B cell (primary cell): ENCODE measurements around the gene THADA. TPM values are rescaled to one million over a fixed set of nuclear protein-coding genes. Genes with fewer than 3 reads are reported as not detected.

Experiments used
- ATAC-seq: fragments of 200-7000 bp; cut with Tn5 transposase; one replicate; pipeline ENCODE4 v1.10.0; 2021; ENCODE audit warnings: low read depth, mild to moderate bottlenecking, moderate number of reproducible peaks, moderate library complexity
- CTCF ChIA-PET: fragments of 350-600 bp; sonication (Branson Sonifier 250); formaldehyde crosslinking; loops from one replicate; lab custom pipeline; 2021; ENCODE audit warnings: antibody characterized with exemption, inconsistent platforms; lab: Charles Lee
- POLR2A ChIA-PET: fragments of 350-600 bp; sonication (Branson Sonifier 250); formaldehyde crosslinking; loops from one replicate; lab custom pipeline; 2021; ENCODE audit warnings: antibody characterized with exemption; lab: Charles Lee
- DNase-seq: peaks from one replicate; pipeline ENCODE4 v3.0.0; 2013
- H2AFZ ChIP-seq: 2 replicates; pipeline ENCODE4 v1.6.1; 2012; ENCODE audit warnings: mild to moderate bottlenecking, low read depth, low read length; ENCODE audit not compliant: insufficient read depth, poor library complexity, severe bottlenecking
- H3K27ac ChIP-seq, 2 donors: 1 replicate in 1 of 2; 2 replicates in 1 of 2; pipeline ENCODE4 v1.5.1; 2012 to 2013; ENCODE audit warnings: low read length in 2 of 2, mild to moderate bottlenecking in 2 of 2, moderate library complexity in 1 of 2
- H3K27me3 ChIP-seq, 4 experiments: fragments of 200-600 bp in 1 of 4; sonication (generic) in 1 of 4; replicated peaks in 1 of 4; 1 replicate in 2 of 4; 2 replicates in 2 of 4; pipeline versions ENCODE4 v1.6.1 to v1.7.0; 2013 to 2016; ENCODE audit warnings: low read length in 3 of 4, mild to moderate bottlenecking in 2 of 4, mixed read lengths in 1 of 4, moderate library complexity in 1 of 4; ENCODE audit not compliant: insufficient read depth in 4 of 4, control insufficient read depth in 3 of 4; ENCODE audit errors: control extremely low read depth in 1 of 4
- H3K36me3 ChIP-seq, 2 experiments: replicated peaks in 1 of 2; 1 replicate in 1 of 2; 2 replicates in 1 of 2; pipeline versions ENCODE4 v1.6.1 to v1.7.1; 2013; ENCODE audit warnings: low read length in 1 of 2; ENCODE audit not compliant: insufficient read depth in 2 of 2, control insufficient read depth in 1 of 2; ENCODE audit errors: control extremely low read depth in 1 of 2, extremely low read depth in 1 of 2
- H3K4me1 ChIP-seq, 2 donors: fragments of 200-600 bp in 1 of 2; sonication (generic) in 1 of 2; 1 replicate in 1 of 2; 2 replicates in 1 of 2; pipeline versions ENCODE4 v1.5.1 to v1.6.1; 2013 to 2017; ENCODE audit warnings: low read length in 2 of 2; ENCODE audit not compliant: control insufficient read depth in 2 of 2, insufficient read depth in 2 of 2
- H3K4me2 ChIP-seq: replicated peaks from 2 replicates; pipeline ENCODE3; 2012; ENCODE audit warnings: mild to moderate bottlenecking, low read depth, low read length; ENCODE audit not compliant: poor library complexity, severe bottlenecking
- H3K4me3 ChIP-seq, 5 experiments: fragments of 200-600 bp in 1 of 5; sonication (generic) in 1 of 5; 1 replicate in 3 of 5; 2 replicates in 2 of 5; pipeline versions ENCODE4 v1.5.1 to v1.7.0; 2011 to 2016; ENCODE audit warnings: low read length in 4 of 5, mild to moderate bottlenecking in 4 of 5, low read depth in 2 of 5, control low read depth in 1 of 5, moderate library complexity in 1 of 5; ENCODE audit not compliant: insufficient read depth in 1 of 5; ENCODE audit errors: control extremely low read depth in 1 of 5, extremely low read depth in 1 of 5
- H3K79me2 ChIP-seq: fragments of 200-600 bp; sonication (generic); one replicate; pipeline ENCODE4 v1.6.0; 2016; ENCODE audit warnings: low read length; ENCODE audit not compliant: control insufficient read depth, insufficient read depth
- H3K9ac ChIP-seq: fragments of 200-600 bp; sonication (generic); 2 replicates; pipeline ENCODE4 v1.6.1; 2017; ENCODE audit warnings: mild to moderate bottlenecking, low read length, moderate library complexity
- H3K9me3 ChIP-seq, 3 donors: one replicate each; pipeline versions ENCODE4 v1.6.1 to v1.7.1; 2013; ENCODE audit warnings: low read length in 2 of 3; ENCODE audit not compliant: control insufficient read depth in 2 of 3, insufficient read depth in 1 of 3; ENCODE audit errors: control extremely low read depth in 1 of 3
- H4K20me1 ChIP-seq: 2 replicates; pipeline ENCODE4 v1.6.0; 2012; ENCODE audit warnings: mild to moderate bottlenecking, low read length; ENCODE audit not compliant: insufficient read depth, control insufficient read depth, poor library complexity, severe bottlenecking
- H3K27ac Mint-ChIP-seq: one replicate; pipeline ENCODE4 v1.8.0; 2021; ENCODE audit warnings: mixed read lengths
- H3K27me3 Mint-ChIP-seq: one replicate; pipeline ENCODE4 v1.8.0; 2021; ENCODE audit warnings: mixed read lengths
- H3K4me1 Mint-ChIP-seq: one replicate; pipeline ENCODE4 v1.8.0; 2021; ENCODE audit warnings: mixed read lengths
- H3K4me3 Mint-ChIP-seq: one replicate; pipeline ENCODE4 v1.8.0; 2021; ENCODE audit warnings: mixed read lengths
- H3K9me3 Mint-ChIP-seq: one replicate; pipeline ENCODE4 v1.8.0; 2022; ENCODE audit warnings: mixed read lengths; ENCODE audit not compliant: insufficient read depth
- CTCF ChIP-seq: fragments of 200-600 bp; IDR thresholded peaks from one replicate; pipeline ENCODE4 v1.8.0; 2022; ENCODE audit warnings: antibody characterized with exemption, mild to moderate bottlenecking
- EZH2 ChIP-seq: IDR thresholded peaks from 2 replicates; pipeline ENCODE4 v1.6.1; 2012; ENCODE audit warnings: borderline replicate concordance, low read depth, mild to moderate bottlenecking, moderate library complexity, low read length; ENCODE audit not compliant: insufficient read depth, poor library complexity, severe bottlenecking
- WGBS: methylation state at CpG from one replicate; pipeline ENCODE4 v1.1.5; 2013; ENCODE audit warnings: missing lambda C conversion rate; ENCODE audit not compliant: insufficient coverage; 5-methylcytosine and 5-hydroxymethylcytosine counted together
- intact Hi-C: fragments of 100-400 bp; cut with micrococcal nuclease; formaldehyde crosslinking; loops from one replicate; pipeline ENCODE4 v1.10.0; 2022
- polyA plus RNA-seq: library from polyadenylated mRNA; depleted of rRNA; stranded (reverse); fragments of >200 nt; gene quantifications from 2 replicates; pipeline ENCODE4 v1.2.3, GENCODE V29; 2012
- small RNA-seq: library from RNA; depleted of rRNA; stranded (forward); fragments of <200 nt; gene quantifications from one replicate; pipeline ENCODE3, GENCODE V24; 2012; ENCODE audit warnings: low replicate concordance, low read depth; ENCODE audit not compliant: insufficient read length
- total RNA-seq, 2 donors: library from RNA; stranded (reverse); fragments of 120-200 nt in 1 of 2; gene quantifications; 1 replicate in 1 of 2; 2 replicates in 1 of 2; pipeline versions ENCODE4 v1.2.3 to v1.2.4, GENCODE V29; 2013 to 2022

Gene THADA
- total and polyA plus RNA-seq, 2 donors (not counting 1 experiment from before 2014, with no cell fraction given), result 17.6 to 48.5 TPM

- no peak overlapping the region for H3K4me2 ChIP-seq
- no peaks in the 10 kb centered on the region for H3K36me3 ChIP-seq
- H3K4me1 ChIP-seq, result peaks cover 5% of the 10 kb centered on the region in 2 donors
- no peak overlapping the region for H3K27ac ChIP-seq
- Mint-ChIP-seq H3K27ac (no peak overlapping the region), H3K4me1 (peaks cover 16% of the 10 kb centered on the region), H3K27me3 (no peaks in the 10 kb centered on the region), H3K9me3 (no peaks in the 10 kb centered on the region), H3K4me3 (no peak overlapping the region)
- no peaks in the 10 kb centered on the region for H3K27me3 ChIP-seq
- DNase-seq (no peak), ATAC-seq (no peak)
- POLR2A ChIA-PET, result no interaction called here
- H3K9me3 ChIP-seq, result no peaks in the 10 kb centered on the region
- H3K79me2 ChIP-seq, result no peaks in the 10 kb centered on the region
- no peaks in the 10 kb centered on the region for H4K20me1 ChIP-seq
- H2AFZ ChIP-seq, result no peak overlapping the region
- TF ChIP-seq EZH2 (no peak), CTCF (no peak)
- no peak overlapping the region for H3K9ac ChIP-seq
- intact Hi-C loops, result no loop called here
- no peak overlapping the region for H3K4me3 ChIP-seq
- 76% methylated on average over 5 of the region's 5 CpGs for WGBS
- CTCF ChIA-PET, result no interaction called here
Measured at GRCh38 chr2:43183743-43184142, 412.1 kb downstream of the THADA start.

- WGBS, result 100% methylated on average over 5 of the region's 8 CpGs
- POLR2A ChIA-PET, result interaction anchor here (1.0 to 1.7 kb wide), 3 partner anchors 12 to 37 kb away, joined by 4 to 5 read pairs (median 4); no protein-coding TSS in a partner anchor
- Histone ChIP-seq H3K9ac (no peak overlapping the region), H3K4me1 (peaks cover 19 to 31% of the 10 kb centered on the region in 2 donors), H3K79me2 (no peaks in the 10 kb centered on the region), H3K4me2 (no peak overlapping the region), H4K20me1 (no peaks in the 10 kb centered on the region), H3K36me3 (no peaks in the 10 kb centered on the region), H3K27ac (no peak overlapping the region), H3K4me3 (no peak overlapping the region), H2AFZ (no peak overlapping the region), H3K27me3 (no peaks in the 10 kb centered on the region), H3K9me3 (peaks cover 0 to 28% (median 9%) of the 10 kb centered on the region in 3 donors)
- peak overlapping the region; percentile 64 for H3K27ac Mint-ChIP-seq
- peaks cover 34% of the 10 kb centered on the region for H3K4me1 Mint-ChIP-seq
- H3K9me3 Mint-ChIP-seq, result no peaks in the 10 kb centered on the region
- intact Hi-C loops, result no loop called here
- no peak overlapping the region for H3K4me3 Mint-ChIP-seq
- TF ChIP-seq CTCF, result no peak
- no peak for TF ChIP-seq EZH2
- H3K27me3 Mint-ChIP-seq, result no peaks in the 10 kb centered on the region
- CTCF ChIA-PET, result interaction anchor here (1.1 to 21.2 kb wide), 3 partner anchors 11 to 39 kb away, joined by 3 to 449 read pairs (median 7); partner anchors contain the start of gene ZFP36L2
- DNase-seq, result no peak
- no peak for ATAC-seq
Measured at GRCh38 chr2:43180897-43181296, 414.9 kb downstream of the THADA start.

Small RNAs within 50 kb of the gene (small RNA-seq; reads per million reads assigned to genes)
- gene RF00019, result not detected
- gene RN7SL531P, result not detected
- gene RNU6-958P, result not detected

Other genes starting within 250 kb of the THADA start
- 0.17 and 0.58 TPM in 2 replicates for gene PLEKHH2, start 41.2 kb upstream of the THADA start, total RNA-seq
- gene PLEKHH2, start 41.2 kb upstream of the THADA start, polyA plus RNA-seq, result 0.19 and 0.23 TPM in 2 replicates
- not detected in 2 replicates for gene C1GALT1C1L, start 80.4 kb upstream of the THADA start, total RNA-seq
- gene C1GALT1C1L, start 80.4 kb upstream of the THADA start, polyA plus RNA-seq, result not detected in 2 replicates
- gene DYNC2LI1, start 178.0 kb upstream of the THADA start, total RNA-seq, result 11.4 and 12.7 TPM in 2 replicates
- gene DYNC2LI1, start 178.0 kb upstream of the THADA start, polyA plus RNA-seq, result 3.3 and 3.8 TPM in 2 replicates
- not detected in 2 replicates for gene ABCG5, start 242.8 kb upstream of the THADA start, total RNA-seq
- gene ABCG5, start 242.8 kb upstream of the THADA start, polyA plus RNA-seq, result not detected in 2 replicates
- not detected in 2 replicates for gene ABCG8, start 242.9 kb upstream of the THADA start, total RNA-seq
- not detected in 2 replicates for gene ABCG8, start 242.9 kb upstream of the THADA start, polyA plus RNA-seq